Suprapubic skin (tissue), 4 donors: ENCODE results near the gene NFX1.

Experiments used
- CTCF ChIP-seq, 2 donors: fragments of 200-600 bp in 1 of 2; fragments of 450-650 bp in 1 of 2; sonication (generic) in 1 of 2; IDR thresholded peaks; one replicate each; pipeline ENCODE4 v1.5.1; 2016 to 2019; ENCODE audit warnings: antibody characterized with exemption in 2 of 2, mild to moderate bottlenecking in 1 of 2, moderate library complexity in 1 of 2
- EP300 ChIP-seq: sonication (generic); formaldehyde crosslinking; IDR thresholded peaks from one replicate; pipeline ENCODE4 v1.6.1; 2017; ENCODE audit warnings: antibody characterized with exemption
- POLR2A ChIP-seq, 2 donors: fragments of 450-650 bp; IDR thresholded peaks; one replicate each; pipeline ENCODE4 v1.6.1; 2017; ENCODE audit warnings: antibody characterized with exemption in 2 of 2, mild to moderate bottlenecking in 2 of 2, moderate library complexity in 2 of 2
- POLR2AphosphoS5 ChIP-seq, 3 donors: sonication (generic); formaldehyde crosslinking; IDR thresholded peaks; one replicate each; pipeline ENCODE4 v1.6.1; 2017; ENCODE audit warnings: antibody characterized with exemption in 3 of 3

DNA sequence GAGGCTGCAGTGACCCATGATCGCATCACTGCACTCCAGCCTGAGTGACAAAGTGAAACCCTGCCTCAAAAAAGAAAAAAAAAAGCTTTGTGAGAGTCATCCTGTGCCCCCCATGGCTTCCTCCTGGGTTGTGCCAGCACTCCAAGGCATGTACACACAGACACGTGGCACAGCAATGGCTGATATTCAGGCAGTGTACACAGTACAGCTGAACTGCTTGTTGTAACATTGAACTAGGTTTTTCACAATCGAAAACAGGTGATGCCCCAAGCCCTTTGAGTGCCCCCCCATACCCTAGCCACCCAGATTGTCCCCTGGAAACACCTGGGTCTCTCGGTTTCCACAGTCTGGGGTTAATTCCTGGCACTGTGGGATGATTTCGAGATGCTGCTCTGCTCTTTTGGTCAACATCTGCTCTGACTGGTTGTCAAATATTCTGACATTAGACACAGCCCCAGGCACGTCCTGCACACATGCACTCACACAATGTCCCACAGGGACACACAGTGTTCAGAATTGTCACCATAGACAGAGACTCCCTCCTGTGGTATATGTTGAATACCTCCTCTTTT lies 41.1 kb upstream of the NFX1 start:
- no peak for TF ChIP-seq CTCF (IDR thresholded peaks at IDR 0.05)
- TF ChIP-seq POLR2AphosphoS5 (IDR thresholded peaks at IDR 0.05): no peak
- no peak for TF ChIP-seq POLR2A (IDR thresholded peaks at IDR 0.05)
- no peak for TF ChIP-seq EP300
